ENCODE results near the gene WHRN.
A peak's percentile ranks its signal among the peaks of the same experiment; 100 is the strongest.

WHRN gene

DNA sequence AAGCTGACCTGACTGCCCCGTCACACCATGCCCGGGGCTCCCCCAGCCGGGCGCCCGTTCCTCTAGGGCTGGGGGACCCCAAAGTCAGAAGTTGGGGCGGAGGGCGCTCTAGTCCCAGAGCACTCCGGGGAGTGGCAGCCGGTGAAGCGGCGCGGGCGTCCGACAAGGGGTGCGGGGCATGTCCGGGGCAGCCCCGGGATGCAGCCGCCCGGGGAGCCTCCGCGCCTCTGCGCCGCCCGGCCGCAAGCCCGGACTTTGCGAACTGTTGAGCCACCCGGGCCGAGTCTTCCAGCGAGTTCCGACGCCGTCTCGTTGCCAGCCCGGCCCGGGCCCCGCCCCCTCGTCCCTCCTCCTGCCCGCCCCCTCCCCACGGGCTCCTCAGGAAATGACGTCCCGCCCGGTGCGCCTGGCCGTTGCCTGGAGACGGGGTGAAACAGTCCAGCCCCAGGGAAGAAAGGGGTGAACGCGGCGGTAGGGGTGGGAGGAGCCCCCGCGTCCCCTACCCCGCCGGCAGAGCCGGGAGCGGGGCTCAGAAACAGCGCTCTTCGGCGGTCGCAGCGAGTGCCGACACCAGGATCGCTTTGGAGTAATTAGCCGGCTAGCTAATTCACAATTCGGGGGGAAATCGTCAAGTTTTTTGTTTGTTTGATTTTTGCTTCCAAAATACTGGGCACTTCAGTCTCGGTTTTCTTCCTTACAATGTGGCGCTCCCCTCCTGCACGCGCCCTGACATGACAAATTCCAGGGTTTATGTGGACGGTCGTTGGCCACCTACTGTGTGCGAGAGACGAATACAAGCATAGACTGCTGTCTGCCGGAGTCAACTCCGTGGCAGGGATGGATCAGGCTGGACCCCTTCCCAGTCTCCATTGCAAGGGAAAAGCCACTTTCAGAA is at the start of gene WHRN:
Gene WHRN, minus strand, starts transcription at position 287 of the 895 bp plus-strand sequence. CDS start 672 bp downstream, outside the sequence.
- peak; percentile 78 to 82 for DNase-seq (ENCODE audit: low read depth in 2 of 2)

- DNase-seq (ENCODE audit: low read depth in 2 of 2) = no peak
Measured at GRCh38 chr9:114553202-114553601, 47.9 kb upstream of the WHRN start.

DNA sequence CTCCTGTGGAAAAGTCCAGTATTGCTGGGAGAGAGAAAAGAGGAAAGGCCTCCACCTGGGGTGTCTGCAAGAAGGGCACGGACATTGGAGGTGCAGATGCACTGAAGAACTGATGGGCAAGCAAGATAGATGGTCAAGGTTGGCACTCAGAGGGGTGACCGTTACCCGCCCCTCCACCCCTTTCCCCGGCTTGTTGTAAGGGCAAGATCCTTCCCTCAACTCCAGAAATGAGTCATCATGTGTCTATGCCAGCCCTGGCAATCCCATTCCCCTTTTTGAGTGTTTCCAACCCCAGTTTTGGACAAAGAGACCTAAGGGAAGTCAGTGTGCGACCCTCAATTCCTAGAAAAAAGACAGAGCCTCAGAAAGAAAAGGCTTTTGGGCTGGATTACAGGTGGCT is 47.4 kb upstream of the WHRN start:
- DNase-seq (ENCODE audit: low read depth in 2 of 2) = no peak

GRCh38 chr9:114551750-114552685 is 46.7 kb upstream of the WHRN start:
- DNase-seq (ENCODE audit: low read depth in 2 of 2) = no peak

- no peak for DNase-seq (ENCODE audit: low read depth in 2 of 2)
Measured at GRCh38 chr9:114549697-114550330, 44.5 kb upstream of the WHRN start.

DNA sequence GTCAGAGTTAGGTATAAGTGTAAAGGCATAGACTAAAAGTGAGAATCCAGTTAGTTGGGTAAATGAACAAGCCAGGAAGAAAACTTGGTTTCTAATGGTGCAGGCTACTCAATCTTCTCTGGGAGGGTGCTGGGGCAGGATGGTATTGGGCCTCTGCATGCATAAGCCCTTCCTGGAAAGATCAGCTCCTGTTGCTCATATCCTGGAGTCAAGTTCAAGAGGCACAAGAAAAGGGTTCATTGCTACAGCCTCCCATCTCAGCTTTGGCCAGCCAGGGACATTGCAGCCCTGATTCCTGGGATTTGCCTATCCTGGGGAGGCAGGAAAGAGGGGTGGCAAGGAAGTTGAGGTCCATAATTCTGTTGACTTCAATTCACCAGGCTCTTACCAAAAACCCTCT is 41.6 kb upstream of the WHRN start:
- DNase-seq (ENCODE audit: low read depth in 2 of 2) = no peak

DNA sequence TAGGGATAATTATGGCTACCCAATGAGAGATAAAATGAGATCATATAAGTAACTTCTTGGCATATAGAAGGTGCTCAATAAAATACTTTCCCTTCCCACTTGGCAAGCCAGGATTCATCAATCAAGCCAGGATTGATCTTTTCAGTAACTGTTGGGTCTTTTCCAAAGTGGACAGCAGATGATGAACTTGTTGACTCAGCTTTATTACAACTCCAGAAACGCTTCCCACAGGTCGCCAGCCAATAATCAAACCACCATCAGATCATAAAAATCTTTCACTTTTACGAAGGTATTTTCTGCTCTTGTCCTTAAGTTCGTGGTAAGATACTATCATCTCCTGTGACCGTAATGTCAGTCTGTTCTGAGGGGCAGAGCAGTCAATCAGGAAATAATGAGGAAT is 39.8 kb upstream of the WHRN start:
- no peak for DNase-seq (ENCODE audit: low read depth in 2 of 2)

DNA sequence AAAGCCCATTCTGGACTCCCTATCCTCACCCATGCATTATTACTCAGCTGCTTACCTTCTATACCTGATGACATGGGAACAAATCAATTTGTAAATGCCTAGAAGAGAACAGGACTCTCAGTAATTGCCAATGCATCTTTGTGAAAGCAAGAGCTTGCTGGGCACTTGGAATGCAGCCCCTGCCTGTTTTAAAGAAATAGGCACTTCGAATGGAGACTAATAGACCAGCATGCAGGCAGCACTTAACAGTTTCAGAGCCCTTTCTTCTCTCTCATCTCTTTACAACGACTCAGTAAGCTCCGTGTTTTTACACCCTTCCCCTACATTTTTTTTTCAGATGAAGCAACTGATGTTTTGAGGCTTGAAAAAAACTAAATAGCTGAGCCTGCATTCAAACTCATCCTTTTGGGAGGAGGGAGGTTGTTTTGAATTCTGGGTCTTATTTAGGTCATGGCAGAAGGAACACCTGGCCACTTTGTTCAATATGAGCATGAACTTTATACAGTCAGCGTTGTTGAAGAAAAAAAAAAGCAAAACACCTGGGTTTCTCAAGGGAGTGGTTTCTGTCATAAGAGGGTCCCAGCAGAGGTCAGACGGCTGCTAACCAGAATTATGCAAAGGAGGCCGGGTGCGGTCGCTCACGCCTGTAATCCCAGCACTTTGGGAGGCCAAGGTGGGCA is 34.6 kb upstream of the WHRN start:
- DNase-seq (ENCODE audit: low read depth in 2 of 2) = no peak

GRCh38 chr9:114538241-114538640 is 33.0 kb upstream of the WHRN start:
- no peak for DNase-seq (ENCODE audit: low read depth in 2 of 2)

DNA sequence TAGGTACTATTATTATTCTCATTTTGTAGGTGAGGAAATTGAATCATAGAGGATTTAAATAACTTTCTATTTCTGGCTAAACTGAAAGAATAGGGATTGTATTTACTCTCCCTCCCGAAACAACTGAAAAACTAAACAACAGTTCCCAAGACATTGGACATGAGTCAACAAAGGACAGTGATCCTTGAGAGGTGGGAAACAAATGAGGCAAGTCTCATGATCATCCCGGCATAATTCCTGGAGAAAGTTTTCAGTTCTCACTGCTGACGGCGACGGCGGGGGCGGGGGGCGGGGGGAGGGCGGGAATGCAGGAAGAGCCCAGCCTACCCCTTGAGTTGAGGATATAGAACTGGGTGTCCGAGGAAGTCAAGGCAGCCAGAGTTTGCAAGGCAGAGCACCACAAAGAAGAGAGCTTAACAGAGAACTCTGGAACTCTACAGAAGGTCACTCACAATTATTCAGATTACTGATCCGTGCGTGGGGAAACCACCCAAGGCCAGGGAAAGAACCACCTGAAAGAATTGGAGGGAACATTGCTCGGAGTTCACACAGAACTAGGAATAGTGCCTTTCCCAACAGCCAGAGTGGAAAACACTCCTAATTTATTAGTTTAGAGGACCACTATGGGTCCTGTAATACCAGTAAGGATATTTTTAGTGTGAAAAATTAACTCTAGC is 27.4 kb upstream of the WHRN start:
- no peak for DNase-seq (ENCODE audit: low read depth in 2 of 2)

GRCh38 chr9:114529285-114529684 is 24.0 kb upstream of the WHRN start:
- DNase-seq (ENCODE audit: low read depth in 2 of 2) = no peak

GRCh38 chr9:114526807-114527206 is 21.5 kb upstream of the WHRN start:
- DNase-seq (ENCODE audit: low read depth in 2 of 2) = no peak

DNA sequence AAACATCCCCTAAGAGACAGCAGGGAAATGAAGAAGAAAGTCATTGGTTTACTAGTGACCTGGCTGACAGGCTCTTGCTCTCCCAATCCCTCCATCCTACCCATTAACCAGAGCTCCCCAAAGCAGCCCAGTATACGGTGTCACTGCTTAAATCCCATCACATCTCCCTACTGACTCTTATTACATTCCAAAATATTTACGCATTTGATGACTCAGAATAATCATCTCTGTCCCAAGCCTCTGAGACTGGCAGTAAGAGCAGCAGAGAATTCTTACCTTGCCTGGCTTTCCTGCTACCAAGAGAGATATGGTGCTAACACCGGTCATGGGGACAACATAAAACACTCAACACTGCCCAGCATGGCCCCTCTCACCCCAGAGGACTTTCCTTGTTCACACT is 20.2 kb upstream of the WHRN start:
- DNase-seq (ENCODE audit: low read depth in 2 of 2) = no peak

DNA sequence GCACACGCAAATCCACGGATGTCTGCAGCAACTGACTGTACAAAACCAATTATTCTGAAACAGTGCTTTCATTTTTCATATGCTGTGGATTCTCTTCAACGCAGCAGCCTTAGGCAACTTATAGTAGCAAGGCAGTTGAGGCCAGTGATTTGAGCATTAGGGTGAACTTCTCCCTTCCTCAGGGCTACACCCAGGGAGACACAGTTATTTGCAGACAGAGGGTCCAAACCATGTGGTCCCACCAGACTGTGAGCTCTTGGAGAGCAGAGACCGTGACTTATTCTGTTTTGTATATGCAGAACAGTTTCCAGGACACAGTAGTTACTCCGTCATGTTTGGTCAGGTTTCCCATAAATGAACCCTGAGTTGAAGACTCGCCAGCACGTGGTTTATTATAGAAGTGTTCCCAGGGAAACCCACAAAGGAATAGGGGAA is 19.0 kb upstream of the WHRN start:
- no peak for DNase-seq (ENCODE audit: low read depth in 2 of 2)

DNA sequence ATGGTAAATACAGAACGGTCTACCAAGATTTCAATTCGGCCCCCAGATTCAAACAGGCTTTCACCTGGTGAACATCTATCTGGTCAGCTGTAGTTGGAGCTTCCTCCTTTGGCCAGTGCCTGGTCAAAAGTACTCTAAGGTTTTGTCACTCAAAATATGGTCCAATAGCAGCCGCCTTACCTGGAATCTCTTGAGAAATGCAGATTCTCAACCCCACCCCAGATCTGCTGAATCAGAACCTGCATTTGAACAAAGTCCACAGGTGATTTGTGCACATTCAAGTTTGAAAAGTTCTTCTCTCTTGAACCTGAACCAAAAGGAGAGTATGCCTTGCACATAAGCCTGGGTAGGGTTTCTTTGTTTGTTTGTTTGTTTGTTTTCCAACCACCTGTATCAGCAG is 17.6 kb upstream of the WHRN start:
- no peak for DNase-seq (ENCODE audit: low read depth in 2 of 2)

DNA sequence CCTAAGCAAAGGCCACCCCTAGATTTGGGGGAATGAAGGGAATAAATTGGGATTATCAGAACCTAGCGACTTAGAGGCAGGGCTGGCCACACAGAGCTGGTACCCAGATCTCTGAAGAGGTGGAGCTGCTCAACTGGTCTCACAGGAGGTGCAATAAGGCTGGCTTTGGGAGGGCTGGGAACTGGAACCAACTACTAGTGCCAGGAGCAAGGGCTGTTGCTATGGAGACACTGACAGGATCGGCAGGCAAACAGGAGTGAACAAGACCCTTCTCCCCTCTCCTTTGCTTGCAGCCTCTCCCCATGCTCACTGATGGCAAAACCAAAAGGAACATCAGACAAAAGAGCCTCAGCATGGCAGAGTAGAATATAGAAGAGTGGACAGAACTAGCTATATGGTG is 17.0 kb upstream of the WHRN start:
- no peak for DNase-seq (ENCODE audit: low read depth in 2 of 2)

DNA sequence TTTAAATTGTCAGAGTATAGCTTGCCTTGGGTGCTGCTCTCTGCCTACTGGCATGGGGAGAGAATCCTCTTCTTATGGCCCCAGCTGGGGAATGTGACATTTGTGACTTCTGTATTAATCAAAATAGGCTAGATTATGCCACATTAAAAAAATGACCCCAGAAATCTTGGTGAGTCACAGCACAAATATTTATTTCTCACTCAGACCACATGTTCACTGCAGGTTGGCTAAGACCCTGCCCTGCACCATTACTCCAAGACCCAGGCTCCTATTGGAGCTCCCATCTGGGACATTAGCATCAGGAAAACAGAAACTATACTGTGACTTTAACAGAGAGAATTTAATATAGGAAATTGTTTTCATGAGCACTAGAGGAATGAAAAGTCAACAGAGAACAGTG is 16.6 kb upstream of the WHRN start:
- no peak for DNase-seq (ENCODE audit: low read depth in 2 of 2)

- no peak for DNase-seq (ENCODE audit: low read depth in 2 of 2)
Measured at GRCh38 chr9:114518599-114519022, 13.3 kb upstream of the WHRN start.

DNA sequence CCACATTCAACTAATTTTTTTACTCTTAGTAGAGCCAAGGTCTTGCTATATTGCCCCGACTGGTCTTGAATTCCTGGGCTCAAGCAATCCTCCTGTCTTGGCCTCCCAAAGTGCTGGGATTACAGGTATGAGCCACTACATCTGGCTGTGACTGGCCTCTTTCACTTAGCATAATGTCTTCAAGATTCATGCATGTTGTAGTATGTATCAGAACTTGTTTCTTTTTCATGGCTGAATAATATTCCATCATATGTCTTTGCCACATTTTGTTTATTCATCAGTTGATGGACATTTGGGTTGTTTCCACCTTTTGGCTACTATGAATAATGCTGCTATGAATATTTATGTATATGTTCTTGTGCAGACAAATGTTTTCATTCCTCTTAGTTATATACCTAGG is 12.8 kb upstream of the WHRN start:
- DNase-seq (ENCODE audit: low read depth in 2 of 2) = no peak

GRCh38 chr9:114516913-114517312 is 11.6 kb upstream of the WHRN start:
- DNase-seq (ENCODE audit: low read depth in 2 of 2) = no peak

DNA sequence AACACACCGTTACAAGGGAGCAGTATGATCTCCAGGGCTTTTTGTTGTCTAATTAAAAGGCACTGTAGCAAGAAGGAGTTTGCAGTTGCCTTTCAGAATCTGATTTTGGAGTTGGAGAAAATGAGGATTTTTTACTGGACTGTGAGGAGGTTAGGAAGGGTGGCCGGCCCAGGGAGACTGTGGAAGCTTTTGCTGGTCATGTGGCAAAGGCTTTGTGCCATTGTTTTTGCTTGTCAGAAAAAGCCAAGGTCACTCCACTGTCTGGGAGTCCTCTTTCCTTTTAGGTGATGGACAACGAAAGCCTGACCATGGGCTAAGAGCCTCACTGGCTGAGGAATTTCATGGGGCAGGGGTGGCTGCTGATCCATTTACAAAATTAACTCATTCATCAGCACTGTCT is 10.3 kb upstream of the WHRN start:
- DNase-seq (ENCODE audit: low read depth in 2 of 2) = no peak

All from stimulated activated CD4-positive, alpha-beta T cell treated with anti-CD3 and anti-CD28 coated beads, Interleukin-1b, Interleukin-23, amount 100 ng/mL, for 1 hour (primary cell).